ENCODE results near the gene GLRX.
"Not testable (repeated sequence)": the region's sequence is repeated elsewhere in the genome, so short reads cannot be mapped to it uniquely, and the experiment has no call there.

The GLRX gene, protein sequence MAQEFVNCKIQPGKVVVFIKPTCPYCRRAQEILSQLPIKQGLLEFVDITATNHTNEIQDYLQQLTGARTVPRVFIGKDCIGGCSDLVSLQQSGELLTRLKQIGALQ

DNA sequence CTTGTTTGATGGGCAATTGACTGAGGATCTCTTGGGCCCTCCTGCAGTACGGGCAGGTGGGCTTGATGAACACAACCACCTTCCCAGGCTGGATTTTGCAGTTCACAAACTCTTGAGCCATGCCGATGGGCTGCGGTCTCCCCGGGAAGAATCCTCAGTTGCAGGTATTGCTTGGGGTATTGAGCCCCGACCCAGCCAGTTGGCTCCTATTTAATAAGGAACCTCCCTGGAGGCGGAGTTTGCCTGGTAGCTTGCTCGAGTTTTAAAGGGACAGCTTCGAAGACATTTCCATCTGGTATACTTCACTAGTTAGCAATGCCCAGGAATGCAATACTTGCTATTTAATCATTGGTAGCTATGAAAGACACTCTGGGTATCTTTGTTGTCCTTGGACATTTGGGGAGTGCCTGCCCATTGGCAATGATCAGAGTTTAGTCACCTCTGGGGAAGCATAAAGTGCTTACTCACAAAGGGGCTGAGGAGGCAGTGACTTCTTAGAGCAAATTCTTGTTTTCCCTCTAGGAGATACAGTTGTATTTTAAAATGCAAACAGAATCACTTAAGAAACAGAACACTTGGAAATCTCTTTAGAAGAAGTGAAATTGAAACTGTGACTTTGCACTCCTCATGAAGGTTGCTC is at the start of gene GLRX:
TSS of gene GLRX (minus strand) at position 185 of the 640 bp plus-strand sequence. CDS start at position 121, 64 bp downstream.
- DNase-seq: peak; percentile 89

DNA sequence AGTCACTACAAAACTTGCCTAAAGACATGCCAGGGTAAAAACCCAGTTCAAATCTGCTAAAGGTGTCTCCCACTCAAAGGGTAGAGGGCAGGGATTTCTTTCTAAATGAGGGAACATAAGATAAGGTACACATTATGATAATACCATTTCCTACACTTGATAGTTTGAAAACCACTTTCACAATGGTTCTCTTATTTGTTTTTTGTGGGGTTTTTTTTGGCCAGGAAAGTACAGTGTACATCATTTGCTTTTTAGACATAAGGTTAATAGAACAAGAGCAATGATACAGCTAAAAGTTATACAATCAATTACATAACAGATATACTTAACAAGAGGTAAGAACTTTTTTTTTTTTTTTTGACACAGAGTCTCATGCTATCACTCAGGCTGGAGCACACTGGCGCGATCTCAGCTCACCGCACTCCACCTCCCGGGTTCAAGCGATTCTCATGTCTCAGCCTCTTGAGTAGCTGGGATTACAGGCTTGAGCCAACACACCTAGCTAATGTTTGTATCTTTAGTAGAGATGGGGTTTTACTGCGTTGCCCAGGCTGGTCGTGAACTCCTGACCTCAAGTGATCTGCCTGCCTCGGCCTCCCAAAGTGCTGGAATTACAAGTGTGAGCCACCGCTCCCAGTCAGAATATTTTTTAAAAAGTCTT is 48.8 kb upstream of the GLRX start:
- DNase-seq: no peak

- DNase-seq: no peak
These were observed 47.7 kb upstream of the GLRX start for GRCh38 chr5:95870105-95870672.

- DNase-seq: not testable (repeated sequence)
These were observed 46.8 kb upstream of the GLRX start for GRCh38 chr5:95869173-95869855.

GRCh38 chr5:95868136-95868535 is 45.6 kb upstream of the GLRX start:
- no peak for DNase-seq

- DNase-seq: no peak
These were observed 44.0 kb upstream of the GLRX start for GRCh38 chr5:95866435-95867040.

GRCh38 chr5:95864944-95865504 is 42.5 kb upstream of the GLRX start:
- no peak for DNase-seq

- no peak for DNase-seq
These were observed 41.9 kb upstream of the GLRX start for GRCh38 chr5:95864456-95864855.

DNA sequence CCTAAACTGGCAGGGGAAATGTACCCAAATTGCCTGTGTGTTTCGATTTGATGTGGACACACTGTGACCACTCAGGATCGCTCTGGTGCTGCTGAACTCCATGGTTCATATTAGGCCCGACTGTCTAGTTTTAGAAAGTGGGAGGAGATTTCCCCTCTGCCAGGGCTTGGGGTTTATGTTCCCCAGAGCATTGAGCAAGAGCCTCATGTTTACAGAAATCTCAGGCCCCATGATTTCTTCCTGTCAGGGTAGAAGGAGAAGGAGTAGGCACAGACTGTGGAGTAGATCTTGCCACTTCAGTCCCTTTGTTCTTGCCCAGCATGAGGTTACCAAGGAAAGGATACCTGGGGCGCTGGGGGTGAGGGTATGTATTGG is 40.8 kb upstream of the GLRX start:
- DNase-seq: no peak

- no peak for DNase-seq
These were observed 40.3 kb upstream of the GLRX start for GRCh38 chr5:95862671-95863382.

DNA sequence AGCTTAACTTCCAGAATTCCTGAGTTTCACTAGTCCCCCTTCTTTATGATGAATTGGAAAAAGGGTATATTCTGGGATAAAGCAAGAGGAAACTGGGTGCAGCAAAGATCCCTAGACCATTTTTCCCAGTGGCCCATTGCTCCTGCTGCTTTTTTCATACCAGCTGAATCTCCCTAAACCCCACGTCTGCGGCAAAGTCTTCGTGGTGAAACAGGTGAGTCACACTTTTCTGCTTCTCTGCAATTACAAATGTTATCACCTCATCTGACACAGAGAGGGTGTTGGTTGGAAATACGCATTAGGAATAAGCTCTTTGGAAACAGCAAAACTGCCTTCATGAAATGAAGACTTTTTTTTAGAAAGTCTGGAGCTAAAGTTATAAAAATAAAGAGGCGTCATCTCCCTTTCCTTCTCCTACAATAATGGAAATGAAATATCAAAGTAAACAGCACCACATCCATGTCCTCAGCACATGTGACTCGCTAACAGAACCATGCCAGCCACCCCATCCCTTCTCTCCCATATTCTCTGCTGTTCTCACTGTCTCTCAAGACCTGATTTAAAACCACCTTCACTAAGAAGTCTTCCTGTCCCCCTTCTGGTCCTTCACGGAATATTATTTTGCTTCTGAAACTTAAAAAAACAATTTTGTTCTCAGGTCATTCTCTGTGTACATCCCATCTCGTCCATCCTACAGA is 39.5 kb upstream of the GLRX start:
- no peak for DNase-seq

DNA sequence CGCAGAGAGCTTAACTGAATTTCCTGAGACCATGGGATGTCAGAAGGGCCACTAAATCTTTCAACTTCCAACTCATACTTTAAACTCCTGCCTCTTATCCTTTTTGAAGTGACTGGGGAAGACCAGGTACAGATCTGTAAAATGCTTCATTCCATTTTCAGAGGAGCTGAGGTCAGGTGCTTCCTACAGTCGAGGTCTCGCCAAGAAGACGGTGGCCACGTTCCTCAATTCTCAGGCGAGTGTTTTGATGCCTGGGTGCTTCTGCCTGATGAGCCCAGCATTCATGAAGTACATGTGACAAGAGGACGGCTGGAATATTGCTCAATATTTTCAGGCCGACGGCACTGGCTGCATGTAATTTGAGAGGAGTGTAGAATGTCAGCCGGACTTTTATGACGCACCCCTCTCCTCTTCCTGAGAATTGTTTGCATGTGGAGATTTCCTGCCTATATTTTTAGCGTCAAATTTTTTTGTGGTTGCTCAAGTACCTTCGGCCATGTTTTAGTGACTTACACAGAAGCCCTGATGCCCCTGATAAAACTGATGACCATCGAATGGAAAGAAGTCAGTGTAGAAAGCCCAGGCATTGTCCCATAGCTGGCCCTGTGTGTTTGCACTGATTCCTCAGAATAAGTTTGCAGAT is 38.8 kb upstream of the GLRX start:
- no peak for DNase-seq

- no peak for DNase-seq
These were observed 37.1 kb upstream of the GLRX start for GRCh38 chr5:95859661-95860060.

DNA sequence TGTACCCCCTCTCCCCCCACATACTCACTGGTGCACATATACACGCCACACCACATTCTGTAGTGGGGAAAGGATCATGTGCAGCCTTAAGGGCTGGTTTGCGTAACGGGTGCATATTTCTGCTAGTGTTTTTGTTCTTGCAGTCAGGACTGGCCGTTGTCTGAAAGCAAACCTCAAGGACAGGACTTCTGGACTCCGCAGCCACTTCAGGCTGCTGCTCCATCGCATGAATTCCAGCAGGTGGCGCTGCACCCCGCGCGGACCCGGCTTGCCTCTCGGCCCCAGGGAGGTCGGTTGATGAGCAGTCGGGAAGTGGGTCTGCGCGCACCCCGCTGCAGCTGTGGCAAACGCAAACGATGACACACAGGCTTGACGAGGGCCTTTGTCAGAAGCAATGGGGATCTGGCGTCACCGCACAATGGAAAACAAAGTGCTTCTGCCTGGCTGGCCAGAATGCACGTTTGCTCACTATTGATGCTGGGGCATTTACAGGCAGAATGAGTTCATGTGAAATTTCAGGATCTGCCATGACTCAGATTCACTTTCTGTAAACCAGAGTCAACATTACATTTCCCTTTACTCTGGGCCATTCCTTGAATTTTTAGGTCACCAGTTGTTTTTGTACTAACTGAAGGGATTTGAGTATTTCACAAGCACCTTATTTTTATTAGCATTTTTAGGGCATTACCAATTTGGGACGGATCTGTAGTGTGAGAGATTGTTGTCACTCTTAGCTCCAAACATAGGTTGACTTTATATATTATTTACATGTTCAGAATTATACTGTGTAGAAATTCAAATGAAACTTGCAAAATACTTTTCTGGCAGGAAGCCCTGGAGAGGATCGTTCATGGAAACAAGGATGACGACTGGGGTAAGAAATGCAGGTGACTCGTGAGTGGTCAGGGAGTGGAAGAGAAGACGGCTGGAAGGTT is 36.4 kb upstream of the GLRX start:
- DNase-seq: peak; percentile 96

DNA sequence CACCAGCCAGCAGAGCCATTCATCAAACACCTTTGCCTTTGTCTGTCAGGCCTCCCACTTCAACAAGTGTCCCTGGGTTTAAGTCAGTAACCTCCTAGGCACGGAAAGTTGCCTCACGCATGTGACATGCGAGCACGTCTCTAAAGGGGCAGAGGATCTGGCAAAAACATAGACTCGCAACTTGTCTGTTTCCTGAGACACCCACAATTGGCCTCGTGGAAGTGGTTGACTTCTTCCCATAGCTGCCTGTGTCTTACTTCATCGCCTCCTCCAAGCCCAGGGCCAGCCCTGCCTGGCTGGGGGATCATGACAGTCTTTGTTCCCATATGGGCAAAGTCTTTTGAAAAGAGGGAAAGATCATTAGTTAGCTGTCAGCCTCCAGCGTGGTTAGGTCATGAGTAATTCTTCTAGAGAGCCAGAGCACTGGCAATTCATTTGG is 35.5 kb upstream of the GLRX start:
- DNase-seq: peak; percentile 63

DNA sequence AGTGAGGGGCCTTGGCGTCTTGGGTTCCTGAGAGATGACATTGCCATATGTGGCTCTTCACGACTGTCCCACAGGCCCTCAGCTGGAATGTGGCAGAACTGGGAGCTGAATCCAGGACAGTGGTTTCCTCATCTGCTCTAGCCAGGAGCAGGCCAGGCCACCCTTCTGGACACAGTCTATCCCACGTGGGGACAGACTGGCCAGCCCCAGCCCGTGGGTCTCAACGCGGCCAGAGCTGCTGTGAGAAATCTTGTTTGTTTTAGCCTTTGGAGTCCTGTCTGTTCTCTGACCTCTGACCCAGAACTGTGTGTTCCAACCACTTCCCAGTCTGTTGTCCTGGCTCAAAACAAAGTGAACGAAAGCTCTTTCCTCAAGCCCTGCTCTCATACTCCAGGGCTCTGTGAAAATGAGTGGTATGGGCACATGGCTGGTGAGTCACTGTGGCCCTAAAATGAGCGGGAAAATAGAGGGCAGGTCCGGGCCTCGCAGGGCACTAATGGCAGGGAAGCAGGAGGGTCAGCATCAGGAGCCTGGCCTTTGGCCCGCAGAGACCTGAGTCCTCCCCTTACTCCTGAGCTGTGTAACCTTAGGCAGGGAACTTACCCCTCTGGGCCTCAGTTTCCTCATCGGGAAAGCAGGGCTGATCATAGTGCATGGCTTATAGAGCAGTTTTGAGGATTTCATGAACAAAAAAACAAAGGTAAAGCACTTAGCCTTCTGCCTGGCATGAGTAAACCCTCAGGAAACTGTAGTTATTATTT is 34.8 kb upstream of the GLRX start:
- DNase-seq: no peak

GRCh38 chr5:95856501-95856981 is 34.0 kb upstream of the GLRX start:
- DNase-seq: peak; percentile 83

- peak; percentile 60 for DNase-seq
These were observed 31.0 kb upstream of the GLRX start for GRCh38 chr5:95853490-95853889.

DNA sequence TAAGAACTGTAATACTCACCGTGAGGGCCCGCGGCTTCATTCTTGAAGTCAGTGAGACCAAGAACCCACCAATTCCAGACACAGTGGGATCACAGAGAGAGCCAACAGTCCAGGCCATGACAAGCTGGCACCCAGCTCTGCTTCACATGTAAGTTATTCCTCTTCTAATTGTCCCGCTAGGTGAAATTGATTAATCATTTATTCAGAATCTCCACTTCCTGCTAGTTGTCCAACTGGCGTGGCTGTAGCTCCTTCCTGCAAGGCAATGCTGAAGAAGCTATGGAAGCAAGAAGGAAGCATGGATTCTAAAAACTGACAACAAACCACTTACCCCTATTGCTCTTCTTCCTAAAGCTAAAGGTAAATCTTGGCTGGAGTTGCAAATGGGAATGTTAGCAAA is 30.0 kb upstream of the GLRX start:
- no peak for DNase-seq
